ENCODE results near the gene ESPN. TPM values are rescaled to one million over a fixed set of nuclear protein-coding genes. Genes with fewer than 3 reads are reported as not detected.

The ESPN gene
- total RNA-seq, 1 experiment from 2014 or later: 8.5 TPM

GRCh38 chr1:6447016-6447817, 22.6 kb downstream of the ESPN start:
- Histone ChIP-seq H3K27me3 (ENCODE audit: control insufficient read depth, insufficient read depth, low read length) (no peaks in the 10 kb centered on the region), H3K9me3 (ENCODE audit: control insufficient read depth, insufficient read depth, low read depth, low read length) (no peaks in the 10 kb centered on the region), H3K27ac (ENCODE audit: low read length) (no peak overlapping the region), H3K4me3 (ENCODE audit: low read depth in 2 of 2, low read length in 2 of 2) (no peak overlapping the region), H3K36me3 (ENCODE audit: control insufficient read depth, insufficient read depth, low read length) (no peaks in the 10 kb centered on the region), H3K4me1 (ENCODE audit: control insufficient read depth, insufficient read depth, low read length) (no peaks in the 10 kb centered on the region)
- ATAC-seq: no peak
- CTCF ChIA-PET: no interaction called here
- in situ Hi-C loops (cut with HindIII; ENCODE audit: low pct_unique_long_range_greater_than_20kb, low sequenced_read_pairs): no loop called here
- DNase-seq (ENCODE audit: low read depth, low spot score): no peak
- POLR2A ChIA-PET: no interaction called here
- intact Hi-C loops (cut with micrococcal nuclease; ENCODE audit: unreplicated experiment): no loop called here
- no peak for TF ChIP-seq SIN3A (IDR thresholded peaks at IDR 0.05; ENCODE audit: borderline replicate concordance, insufficient read depth, low read depth, low read length)
- no peak for TF ChIP-seq TCF7L2 (IDR thresholded peaks at IDR 0.05; ENCODE audit: low read depth, low read length)
- no peak for TF ChIP-seq POLR2AphosphoS5 (IDR thresholded peaks at IDR 0.05; ENCODE audit: low read depth, low read length)
- TF ChIP-seq REST (IDR thresholded peaks at IDR 0.05; ENCODE audit: insufficient read depth in 1 of 2, low read depth in 2 of 2, low read length in 1 of 2): no peak
- BruUV-seq (replicated peaks): no TSS peak

GRCh38 chr1:6447818-6448748, 23.5 kb downstream of the ESPN start:
- DNase-seq (ENCODE audit: low read depth, low spot score) (no peak), ATAC-seq (peak; percentile 27; the same call in 1 of the 2 replicates)
- Histone ChIP-seq H3K4me1 (ENCODE audit: control insufficient read depth, insufficient read depth, low read length) (no peaks in the 10 kb centered on the region), H3K27me3 (ENCODE audit: control insufficient read depth, insufficient read depth, low read length) (no peaks in the 10 kb centered on the region), H3K9me3 (ENCODE audit: control insufficient read depth, insufficient read depth, low read depth, low read length) (no peaks in the 10 kb centered on the region), H3K27ac (ENCODE audit: low read length) (no peak overlapping the region), H3K36me3 (ENCODE audit: control insufficient read depth, insufficient read depth, low read length) (no peaks in the 10 kb centered on the region), H3K4me3 (ENCODE audit: low read depth in 2 of 2, low read length in 2 of 2) (0 out of 4 replicates have a peak overlapping the region, but pooled peaks of 1 of the 2 experiments have one; percentile 14)
- in situ Hi-C loops (cut with HindIII; ENCODE audit: low pct_unique_long_range_greater_than_20kb, low sequenced_read_pairs): no loop called here
- POLR2A ChIA-PET: interaction anchor here (0.7 kb wide), 1 partner anchor 56 kb away, joined by 3 read pairs; no protein-coding TSS in a partner anchor
- intact Hi-C loops (cut with micrococcal nuclease; ENCODE audit: unreplicated experiment): no loop called here
- CTCF ChIA-PET: interaction anchor here (0.6 kb wide), 1 partner anchor 74 kb away, joined by 3 read pairs; no protein-coding TSS in a partner anchor
- no TSS peak for BruUV-seq (replicated peaks)
- TF ChIP-seq CTCF (IDR thresholded peaks at IDR 0.05) (peak; percentile 28; the same call in 1 of the 2 replicates), POLR2AphosphoS5 (IDR thresholded peaks at IDR 0.05; ENCODE audit: low read depth, low read length) (no peak)

Data from Panc1 (cell line).